Measurements from ENCODE around the gene ADK.

The ADK gene

GRCh38 chr10:74156919-74157289 is 5.9 kb downstream of the ADK start:
- no peak for FAIRE-seq
- DNase-seq (ENCODE audit: insufficient read length, low spot score) = no peak
- TF ChIP-seq CTCF (IDR thresholded peaks at IDR 0.05; ENCODE audit: insufficient read depth, missing control alignments) = no peak

GRCh38 chr10:74160013-74160412 is 9.0 kb downstream of the ADK start:
- DNase-seq (ENCODE audit: insufficient read length, low spot score) (no peak), FAIRE-seq (no peak)
- TF ChIP-seq CTCF (IDR thresholded peaks at IDR 0.05; ENCODE audit: insufficient read depth, missing control alignments) = no peak

GRCh38 chr10:74163319-74164068 is 12.5 kb downstream of the ADK start:
- TF ChIP-seq CTCF (IDR thresholded peaks at IDR 0.05; ENCODE audit: insufficient read depth, missing control alignments) = no peak
- DNase-seq (ENCODE audit: insufficient read length, low spot score) (no peak), FAIRE-seq (no peak)

GRCh38 chr10:74164716-74165529 is 13.9 kb downstream of the ADK start:
- no peak for FAIRE-seq
- no peak for DNase-seq (ENCODE audit: insufficient read length, low spot score)
- TF ChIP-seq CTCF (IDR thresholded peaks at IDR 0.05; ENCODE audit: insufficient read depth, missing control alignments) = no peak

GRCh38 chr10:74165530-74165901 is 14.5 kb downstream of the ADK start:
- TF ChIP-seq CTCF (IDR thresholded peaks at IDR 0.05; ENCODE audit: insufficient read depth, missing control alignments) = no peak
- FAIRE-seq (no peak), DNase-seq (ENCODE audit: insufficient read length, low spot score) (no peak)

- TF ChIP-seq CTCF (IDR thresholded peaks at IDR 0.05; ENCODE audit: insufficient read depth, missing control alignments) = no peak
- DNase-seq (ENCODE audit: insufficient read length, low spot score) (no peak), FAIRE-seq (no peak)
Measured at GRCh38 chr10:74167443-74167842, 16.4 kb downstream of the ADK start.

GRCh38 chr10:74171625-74172024 is 20.6 kb downstream of the ADK start:
- no peak for TF ChIP-seq CTCF (IDR thresholded peaks at IDR 0.05; ENCODE audit: insufficient read depth, missing control alignments)
- FAIRE-seq (no peak), DNase-seq (ENCODE audit: insufficient read length, low spot score) (no peak)
